GM21576 (cell line): Measurements from ENCODE around the gene TAS2R30.

ENCODE experiments used
- ATAC-seq: cut with Tn5 transposase; IDR thresholded peaks from one replicate; pipeline ENCODE4 v1.9.1; 2021; ENCODE audit warnings: mild to moderate bottlenecking, moderate library complexity; ENCODE audit not compliant: unreplicated experiment

TAS2R30 gene, protein sequence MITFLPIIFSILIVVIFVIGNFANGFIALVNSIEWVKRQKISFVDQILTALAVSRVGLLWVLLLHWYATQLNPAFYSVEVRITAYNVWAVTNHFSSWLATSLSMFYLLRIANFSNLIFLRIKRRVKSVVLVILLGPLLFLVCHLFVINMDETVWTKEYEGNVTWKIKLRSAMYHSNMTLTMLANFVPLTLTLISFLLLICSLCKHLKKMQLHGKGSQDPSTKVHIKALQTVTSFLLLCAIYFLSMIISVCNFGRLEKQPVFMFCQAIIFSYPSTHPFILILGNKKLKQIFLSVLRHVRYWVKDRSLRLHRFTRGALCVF

GRCh38 chr12:11134305-11134704 lies at the start of gene TAS2R30:
Gene TAS2R30, minus strand, starts transcription at chr12:11134644. Its CDS starts 400 bp downstream, at chr12:11134244.
- no peak for ATAC-seq

DNA sequence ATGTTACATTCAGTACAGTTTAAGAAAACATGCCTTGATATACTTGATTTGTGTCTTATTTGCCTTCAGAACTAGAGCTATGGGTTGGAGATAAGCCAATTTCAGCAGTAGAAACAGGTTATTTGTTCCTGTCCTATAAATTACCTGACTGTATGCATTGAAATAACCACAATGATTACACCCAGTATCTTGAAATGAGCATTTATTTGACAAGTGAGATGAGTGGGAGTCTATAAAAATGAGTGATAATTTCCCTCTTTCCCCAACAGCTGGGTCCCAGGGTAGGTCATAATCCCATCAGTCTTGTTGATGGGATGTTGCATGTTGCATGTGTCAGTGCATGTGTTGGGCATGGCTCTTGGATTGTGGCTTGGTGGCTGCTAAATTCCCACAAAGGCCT lies 48.6 kb upstream of the TAS2R30 start:
- no peak for ATAC-seq

DNA sequence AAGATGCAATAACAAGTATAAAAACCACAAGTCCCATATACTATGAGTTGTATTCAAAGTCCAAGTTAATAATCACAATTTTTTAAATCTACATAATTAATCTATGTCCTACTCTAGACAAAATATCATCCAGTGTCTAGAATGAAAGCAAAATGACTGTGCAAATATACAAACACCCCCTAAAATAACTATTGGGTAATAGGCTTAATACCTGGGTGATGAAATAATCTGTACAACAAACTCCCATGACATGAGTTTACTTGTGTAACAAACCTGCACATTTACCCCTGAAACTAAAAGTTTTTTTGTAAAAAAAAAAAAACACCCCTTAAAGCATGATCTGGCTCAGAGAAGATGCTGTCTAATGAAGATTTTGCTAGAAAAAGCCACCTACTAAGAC lies 48.1 kb upstream of the TAS2R30 start:
- no peak for ATAC-seq

DNA sequence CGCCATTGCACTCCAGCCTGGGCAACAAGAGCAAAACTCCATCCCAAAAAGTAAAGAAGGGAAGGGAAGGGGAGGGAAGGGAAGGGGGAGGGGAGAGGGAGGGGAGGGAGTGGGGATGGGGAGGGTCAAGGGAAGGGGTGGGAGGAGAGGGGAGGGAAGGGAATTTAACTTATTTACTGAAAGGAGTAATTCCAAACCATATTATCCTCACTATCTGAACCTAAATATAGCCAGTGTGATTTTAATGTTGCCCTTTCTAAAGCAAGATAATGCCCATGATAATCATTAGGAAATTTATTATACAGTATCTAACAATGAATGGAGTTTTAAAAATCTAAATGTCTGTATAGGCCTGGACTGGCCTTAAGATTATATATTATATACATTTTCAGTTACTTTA lies 43.8 kb upstream of the TAS2R30 start:
- ATAC-seq, result no peak

- ATAC-seq, result no peak
Measured at GRCh38 chr12:11174022-11174421, 39.6 kb upstream of the TAS2R30 start.

GRCh38 chr12:11171969-11172675 lies 37.7 kb upstream of the TAS2R30 start:
- no peak for ATAC-seq

- peak; percentile 97 for ATAC-seq
Measured at GRCh38 chr12:11171145-11171968, 36.9 kb upstream of the TAS2R30 start, which contains the start of gene SMIM10L1. Gene SMIM10L1, plus strand, starts transcription at chr12:11171194. Its CDS starts 163 bp downstream, at chr12:11171357.

- no peak for ATAC-seq
Measured at GRCh38 chr12:11170810-11171144, 36.3 kb upstream of the TAS2R30 start.

GRCh38 chr12:11166300-11166699 lies 31.9 kb upstream of the TAS2R30 start:
- ATAC-seq, result no peak

DNA sequence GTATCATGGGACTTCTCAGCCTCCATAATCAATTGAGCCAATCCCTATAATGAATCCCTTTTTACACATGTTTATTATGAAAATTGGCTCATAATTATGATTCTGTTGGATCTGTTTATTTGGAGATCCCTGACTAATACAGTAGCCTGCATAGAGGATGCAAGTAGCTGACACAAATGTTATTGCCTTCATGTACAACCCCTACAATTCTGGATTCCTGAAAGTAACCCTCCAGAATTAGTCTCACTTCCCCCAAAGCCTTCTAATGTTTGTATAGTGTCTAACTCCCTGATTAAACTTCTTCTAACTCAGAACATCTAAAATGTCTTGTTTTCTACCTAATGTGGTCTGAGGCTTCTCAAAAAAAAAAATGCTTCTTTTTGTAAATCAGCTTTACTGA lies 29.9 kb upstream of the TAS2R30 start:
- no peak for ATAC-seq

GRCh38 chr12:11162502-11162901 lies 28.1 kb upstream of the TAS2R30 start:
- no peak for ATAC-seq

- no peak for ATAC-seq
Measured at GRCh38 chr12:11158885-11159444, 24.5 kb upstream of the TAS2R30 start.

DNA sequence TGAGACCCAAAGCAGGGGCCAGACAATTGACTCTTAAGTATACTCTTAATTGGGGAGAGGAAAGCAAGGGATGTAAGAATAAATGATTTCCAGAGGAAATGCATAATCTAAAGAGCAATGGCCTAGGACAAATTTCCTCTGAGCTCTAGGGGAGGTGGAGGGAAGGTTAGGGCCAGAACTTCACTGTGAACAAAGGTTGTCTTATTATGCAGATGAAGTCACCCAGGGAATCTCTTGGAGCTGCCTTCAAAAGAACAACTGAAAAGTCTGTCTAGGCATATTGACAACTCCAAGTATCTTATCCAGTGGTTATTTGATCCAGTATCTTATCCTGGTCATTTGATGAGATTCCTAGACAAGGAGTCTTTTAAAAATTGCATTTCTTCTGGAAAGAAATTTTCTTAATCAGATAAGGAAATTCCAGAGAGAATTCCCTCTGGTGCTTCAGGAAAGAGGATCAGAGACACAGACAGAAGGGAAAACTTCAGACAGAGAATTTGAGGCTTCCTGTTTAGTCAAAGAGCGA lies 20.0 kb upstream of the TAS2R30 start:
- no peak for ATAC-seq

DNA sequence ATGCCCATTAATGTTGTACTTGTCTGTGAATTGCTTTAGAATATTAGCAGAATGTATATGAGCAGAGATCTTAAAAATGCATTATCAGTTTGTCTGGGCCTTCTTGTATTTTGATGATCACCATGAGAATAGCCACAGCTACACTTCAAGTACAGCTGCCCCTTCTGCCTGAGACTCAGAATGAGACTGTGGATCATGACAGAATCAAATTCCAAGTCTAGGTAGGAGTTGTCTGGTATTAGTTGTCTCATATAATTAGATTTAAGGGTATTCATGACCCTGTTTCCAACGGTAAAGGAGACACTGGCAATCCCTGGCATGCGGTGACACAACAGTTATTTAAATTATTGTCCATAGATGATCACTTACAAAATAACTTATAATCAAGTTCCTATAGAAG lies 18.3 kb upstream of the TAS2R30 start:
- no peak for ATAC-seq

DNA sequence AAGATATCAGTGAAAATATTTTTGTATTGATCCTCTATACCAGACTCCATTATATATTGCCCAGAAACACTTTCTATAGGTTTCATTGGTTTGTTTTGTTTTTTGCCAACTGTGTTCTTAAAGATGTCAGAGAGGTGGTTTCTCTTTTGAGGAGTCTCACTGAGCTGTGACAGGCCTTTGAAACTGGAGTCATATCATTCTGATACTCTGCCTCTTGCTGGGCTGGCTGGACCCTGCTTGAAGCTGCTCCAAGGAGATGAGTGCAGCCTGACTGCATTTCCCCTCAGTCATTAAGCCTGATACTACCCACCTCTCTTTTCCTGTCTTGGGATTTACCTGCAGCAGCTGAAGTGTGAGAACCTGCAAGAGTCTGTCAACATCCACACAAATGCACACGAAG lies 16.4 kb upstream of the TAS2R30 start:
- no peak for ATAC-seq

DNA sequence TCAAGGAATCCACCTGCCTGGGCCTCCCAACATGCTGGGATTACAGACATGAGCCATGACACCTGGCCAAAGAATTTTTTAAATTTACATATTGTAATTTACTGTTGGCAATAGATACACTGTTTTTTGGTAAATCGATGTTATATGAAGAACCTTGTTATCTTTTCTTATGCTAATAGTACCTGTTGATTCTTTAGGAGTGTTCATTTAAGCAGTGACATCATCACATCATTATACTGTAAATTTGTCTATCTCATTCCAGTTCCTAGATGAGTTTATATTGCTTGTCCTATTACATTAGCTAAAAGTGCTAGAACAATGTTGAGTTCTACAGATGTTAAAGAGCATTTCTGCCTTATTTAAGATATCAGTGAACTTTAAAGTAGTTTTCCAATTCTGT lies 13.0 kb upstream of the TAS2R30 start:
- no peak for ATAC-seq

DNA sequence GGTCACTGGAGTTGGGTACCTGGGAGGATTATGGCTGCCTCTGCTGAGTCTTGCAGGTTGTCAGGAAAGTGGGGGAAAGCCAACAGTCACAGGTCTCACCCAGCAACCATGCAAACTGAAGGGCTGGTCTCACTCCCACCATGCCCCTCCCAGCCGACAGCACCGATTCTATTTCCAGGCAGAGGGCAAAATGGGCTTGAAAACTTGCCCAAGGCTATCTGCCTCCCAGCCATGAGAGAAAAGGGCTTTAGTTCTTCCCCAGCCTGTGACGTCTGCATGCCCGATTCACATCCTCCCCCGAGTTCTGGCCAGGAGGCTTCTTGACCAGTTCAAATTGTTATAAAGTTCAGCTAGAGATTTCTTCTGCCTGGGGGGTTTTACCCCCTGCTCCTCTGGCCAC lies 9.9 kb upstream of the TAS2R30 start:
- no peak for ATAC-seq

DNA sequence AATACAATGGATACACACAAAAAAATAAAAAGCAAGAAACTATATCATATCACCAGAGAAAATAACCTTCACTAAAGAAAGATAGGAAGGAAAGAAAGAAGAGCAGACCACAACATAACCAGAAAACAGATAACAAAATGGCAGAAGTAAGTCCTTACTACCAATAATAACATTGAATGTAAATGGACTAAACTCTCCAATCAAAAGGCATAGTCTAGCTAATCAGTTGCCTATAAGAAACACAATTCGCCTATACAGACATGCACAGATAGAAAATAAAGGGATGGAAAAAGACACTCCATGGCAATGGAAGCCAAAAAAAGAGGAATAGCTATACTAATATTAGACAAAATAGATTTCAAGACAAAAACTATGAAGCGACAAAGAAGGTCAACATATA lies 8.9 kb upstream of the TAS2R30 start:
- ATAC-seq, result no peak

- no peak for ATAC-seq
Measured at GRCh38 chr12:11136075-11136474, 1.6 kb upstream of the TAS2R30 start.

DNA sequence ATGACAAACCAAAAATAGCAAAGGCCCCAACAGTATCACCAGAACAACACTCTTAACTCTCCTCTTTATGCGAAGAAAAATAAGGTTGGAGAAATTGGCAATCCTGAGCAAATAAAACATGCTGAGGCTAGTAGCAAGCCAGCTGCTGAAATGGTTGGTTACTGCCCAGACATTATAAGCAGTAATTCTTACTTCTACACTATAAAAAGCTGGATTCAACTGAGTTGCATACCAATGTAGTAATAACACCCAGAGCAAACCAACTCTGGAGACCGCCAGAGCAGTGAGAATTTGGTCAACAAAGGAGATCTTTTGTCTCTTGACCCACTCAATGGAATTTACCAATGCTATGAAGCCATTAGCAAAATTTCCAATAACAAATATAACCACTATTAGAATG lies 628 bp downstream of the TAS2R30 start:
- ATAC-seq, result no peak

GRCh38 chr12:11133162-11133561 lies 1.3 kb downstream of the TAS2R30 start:
- ATAC-seq, result no peak
